ENCODE data around the gene PROZ.
"Not testable (repeated sequence)": the region's sequence is repeated elsewhere in the genome, so short reads cannot be mapped to it uniquely, and the experiment has no call there.

PROZ gene

GRCh38 chr13:113157206-113157928 is 1.1 kb upstream of the PROZ start:
- DNase-seq (ENCODE audit: low spot score): no peak

GRCh38 chr13:113158946-113159345 is 498 bp downstream of the PROZ start:
- no peak for DNase-seq (ENCODE audit: low spot score)

- no peak for DNase-seq (ENCODE audit: low spot score)
Measured at GRCh38 chr13:113159701-113160100, 1.3 kb downstream of the PROZ start.

- DNase-seq (ENCODE audit: low spot score): no peak
Measured at GRCh38 chr13:113160983-113161382, 2.5 kb downstream of the PROZ start.

- no peak for DNase-seq (ENCODE audit: low spot score)
Measured at GRCh38 chr13:113161433-113161832, 3.0 kb downstream of the PROZ start.

GRCh38 chr13:113161975-113162374 is 3.5 kb downstream of the PROZ start:
- DNase-seq (ENCODE audit: low spot score): not testable (repeated sequence)

GRCh38 chr13:113162783-113163685 is 4.6 kb downstream of the PROZ start:
- DNase-seq (ENCODE audit: low spot score): peak; percentile 20

- no peak for DNase-seq (ENCODE audit: low spot score)
Measured at GRCh38 chr13:113164492-113164891, 6.0 kb downstream of the PROZ start.

- no peak for DNase-seq (ENCODE audit: low spot score)
Measured at GRCh38 chr13:113166266-113166665, 7.8 kb downstream of the PROZ start.

- DNase-seq (ENCODE audit: low spot score): no peak
Measured at GRCh38 chr13:113166681-113167080, 8.2 kb downstream of the PROZ start.

- DNase-seq (ENCODE audit: low spot score): no peak
Measured at GRCh38 chr13:113167155-113167554, 8.7 kb downstream of the PROZ start.

- no peak for DNase-seq (ENCODE audit: low spot score)
Measured at GRCh38 chr13:113167575-113167974, 9.1 kb downstream of the PROZ start.

- DNase-seq (ENCODE audit: low spot score): no peak
Measured at GRCh38 chr13:113168211-113168610, 9.8 kb downstream of the PROZ start.

- DNase-seq (ENCODE audit: low spot score): no peak
Measured at GRCh38 chr13:113169277-113170272, 11.1 kb downstream of the PROZ start.

GRCh38 chr13:113170511-113170910 is 12.1 kb downstream of the PROZ start:
- no peak for DNase-seq (ENCODE audit: low spot score)

- DNase-seq (ENCODE audit: low spot score): no peak
Measured at GRCh38 chr13:113171250-113172125, 13.0 kb downstream of the PROZ start.

- no peak for DNase-seq (ENCODE audit: low spot score)
Measured at GRCh38 chr13:113172419-113172926, 14.0 kb downstream of the PROZ start.

- no peak for DNase-seq (ENCODE audit: low spot score)
Measured at GRCh38 chr13:113176280-113176679, 17.8 kb downstream of the PROZ start.

GRCh38 chr13:113176822-113177221 is 18.4 kb downstream of the PROZ start:
- DNase-seq (ENCODE audit: low spot score): no peak

GRCh38 chr13:113178070-113178895 is 19.8 kb downstream of the PROZ start:
- DNase-seq (ENCODE audit: low spot score): no peak
